NCI-H2171 treated with DMSO at 0.1 percent for 48 hours (cell line): ENCODE results near the gene NFATC1.

Experiments used
- DNase-seq: peaks from one replicate; lab custom pipeline; 2025; lab: John Stamatoyannopoulos, UW

NFATC1 gene

GRCh38 chr18:79558196-79558932 is 162.6 kb downstream of the NFATC1 start:
- DNase-seq, result no peak

- DNase-seq, result no peak
Observed at GRCh38 chr18:79558933-79559416, 163.2 kb downstream of the NFATC1 start.

- no peak for DNase-seq
Observed at GRCh38 chr18:79559436-79559835, 163.7 kb downstream of the NFATC1 start.

DNA sequence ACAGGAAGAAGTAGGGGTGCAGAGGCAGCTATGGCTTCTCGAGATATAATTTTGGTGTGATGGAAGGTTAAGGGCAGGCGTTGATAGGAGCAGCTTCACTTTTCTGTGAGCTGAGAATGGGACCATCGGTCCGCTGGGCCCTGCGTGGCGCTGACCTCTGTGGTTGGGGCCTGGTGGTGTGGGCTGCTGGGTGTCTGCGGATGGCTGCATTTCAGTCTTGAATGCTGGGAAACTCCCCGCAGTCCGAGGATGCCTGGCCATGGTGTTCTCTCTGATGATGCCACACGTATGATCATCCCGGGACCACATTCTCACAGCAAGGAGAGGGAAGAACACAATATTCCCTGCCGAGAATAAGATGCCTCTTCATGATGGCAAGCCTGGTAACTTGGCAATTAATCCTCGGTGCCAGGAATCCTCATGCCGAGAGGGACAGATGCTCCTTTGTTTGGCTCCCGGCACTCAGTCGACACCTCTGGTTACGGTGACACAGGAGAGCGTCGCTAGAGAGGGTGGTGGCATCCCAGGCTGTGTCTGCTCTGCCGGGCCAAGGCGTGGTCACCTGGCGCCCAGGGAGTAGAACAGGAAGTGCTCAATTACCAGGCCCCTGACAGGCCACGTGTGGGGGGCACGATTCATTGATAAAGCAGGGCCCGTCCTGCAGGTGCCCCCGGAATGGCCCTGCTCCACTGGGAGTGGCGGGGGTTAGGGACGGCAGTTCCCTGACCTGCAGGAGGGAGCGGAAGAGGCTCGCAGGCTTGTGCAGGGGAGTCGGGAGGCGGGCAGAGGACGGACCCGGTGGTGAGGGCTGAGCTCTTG is 164.5 kb downstream of the NFATC1 start:
- DNase-seq, result peak; percentile 11

DNA sequence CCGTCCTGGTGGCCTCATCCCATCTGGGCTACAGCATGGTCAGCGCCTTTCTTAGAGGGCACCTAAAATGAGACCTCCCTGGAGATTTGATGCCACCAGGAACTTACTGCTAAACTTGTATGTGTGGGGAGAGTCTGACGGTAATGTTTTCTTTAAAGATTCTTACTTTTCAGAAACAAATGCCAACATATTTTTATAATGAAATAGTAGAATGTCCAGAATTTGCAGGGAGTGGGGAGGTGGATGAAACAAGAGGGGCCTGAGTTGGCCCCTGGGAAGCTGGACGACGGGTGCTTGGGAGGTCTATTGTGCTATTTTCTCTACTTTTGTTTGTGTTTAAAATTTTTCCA is 165.1 kb downstream of the NFATC1 start:
- no peak for DNase-seq

- no peak for DNase-seq
Observed at GRCh38 chr18:79563949-79564348, 168.2 kb downstream of the NFATC1 start.

- DNase-seq, result no peak
Observed at GRCh38 chr18:79564441-79564840, 168.7 kb downstream of the NFATC1 start.

GRCh38 chr18:79566771-79567431 is 171.2 kb downstream of the NFATC1 start:
- DNase-seq, result no peak

DNA sequence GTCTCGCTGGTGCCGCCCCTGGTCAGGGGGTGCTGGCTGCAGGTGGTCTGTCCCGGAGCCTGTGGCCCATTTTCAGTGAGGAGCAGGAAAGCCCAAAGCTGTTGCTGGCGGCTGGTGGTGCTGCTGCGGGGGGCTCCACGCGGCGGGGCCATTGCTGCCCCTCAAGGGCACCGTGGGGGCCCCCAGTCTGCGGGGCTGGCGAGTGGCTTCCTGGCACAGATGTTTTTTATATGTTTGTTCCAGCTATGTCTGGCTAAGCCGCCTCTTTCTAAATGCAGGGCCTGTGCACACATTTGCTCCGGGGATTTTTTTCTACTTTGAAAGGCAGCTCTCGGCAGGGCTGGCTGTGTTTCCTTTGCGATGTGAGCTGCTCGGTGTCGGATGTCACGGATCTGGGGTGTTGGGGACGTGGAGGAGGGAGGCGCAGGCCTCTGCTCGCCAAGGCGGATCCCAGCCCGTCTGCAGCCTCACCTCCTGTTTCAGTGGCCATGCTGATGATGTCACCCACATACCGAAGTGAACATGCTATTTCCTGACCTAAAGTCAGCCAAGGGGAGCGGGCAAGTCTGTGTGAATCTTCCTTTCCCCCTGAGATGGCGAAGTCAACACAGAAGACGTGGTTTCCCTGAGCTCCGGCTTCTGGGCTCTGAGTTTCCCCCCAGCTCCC is 171.9 kb downstream of the NFATC1 start:
- DNase-seq, result peak; percentile 85

GRCh38 chr18:79568543-79569205 is 172.9 kb downstream of the NFATC1 start:
- DNase-seq, result no peak

GRCh38 chr18:79569720-79570119 is 174.0 kb downstream of the NFATC1 start:
- DNase-seq, result peak; percentile 57

GRCh38 chr18:79570266-79571201 is 174.8 kb downstream of the NFATC1 start:
- peak; percentile 79 for DNase-seq

DNA sequence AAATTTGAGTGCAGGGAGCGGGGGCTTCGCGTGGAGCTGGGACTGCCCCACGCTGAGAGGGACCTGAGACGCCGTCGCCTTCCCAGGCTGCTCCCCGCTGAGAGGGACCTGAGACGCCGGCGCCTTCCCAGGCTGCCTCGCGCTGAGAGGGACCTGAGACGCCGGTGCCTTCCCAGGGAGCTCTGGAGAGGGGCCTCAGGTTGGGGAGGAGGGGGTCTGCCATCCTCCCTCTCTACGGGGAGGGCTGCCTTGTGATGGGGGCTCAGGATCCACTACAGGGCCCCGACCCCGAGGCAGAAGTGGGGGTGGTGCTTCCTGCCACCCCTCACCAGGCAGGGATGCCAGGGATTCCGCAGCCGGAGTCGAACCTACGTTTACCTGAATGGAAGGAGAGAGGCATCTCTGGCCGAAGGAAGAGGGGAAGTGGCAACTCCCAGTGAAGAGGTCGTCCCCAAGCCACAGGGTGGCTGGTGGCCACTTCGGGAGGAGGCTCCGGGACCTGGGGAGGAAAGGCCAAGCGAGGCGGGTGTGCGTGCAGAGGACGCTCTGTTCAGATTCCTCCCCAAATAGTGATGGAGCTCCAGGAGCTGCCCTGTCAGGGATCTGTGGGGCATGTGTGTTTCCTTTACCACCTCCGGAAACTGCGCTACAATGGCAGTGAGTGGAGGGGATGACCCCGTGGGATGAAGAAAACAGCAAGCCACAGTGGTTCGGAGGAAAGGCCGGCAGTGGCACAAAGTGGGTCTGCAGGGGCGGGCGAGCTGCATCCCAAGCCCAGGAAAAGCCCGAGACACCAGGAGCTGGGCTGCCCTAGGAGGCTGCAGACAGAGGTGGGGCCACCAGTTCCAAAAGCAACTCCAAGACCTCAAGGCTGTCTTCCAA is 175.7 kb downstream of the NFATC1 start:
- no peak for DNase-seq

GRCh38 chr18:79572093-79572780 is 176.5 kb downstream of the NFATC1 start:
- DNase-seq, result no peak

DNA sequence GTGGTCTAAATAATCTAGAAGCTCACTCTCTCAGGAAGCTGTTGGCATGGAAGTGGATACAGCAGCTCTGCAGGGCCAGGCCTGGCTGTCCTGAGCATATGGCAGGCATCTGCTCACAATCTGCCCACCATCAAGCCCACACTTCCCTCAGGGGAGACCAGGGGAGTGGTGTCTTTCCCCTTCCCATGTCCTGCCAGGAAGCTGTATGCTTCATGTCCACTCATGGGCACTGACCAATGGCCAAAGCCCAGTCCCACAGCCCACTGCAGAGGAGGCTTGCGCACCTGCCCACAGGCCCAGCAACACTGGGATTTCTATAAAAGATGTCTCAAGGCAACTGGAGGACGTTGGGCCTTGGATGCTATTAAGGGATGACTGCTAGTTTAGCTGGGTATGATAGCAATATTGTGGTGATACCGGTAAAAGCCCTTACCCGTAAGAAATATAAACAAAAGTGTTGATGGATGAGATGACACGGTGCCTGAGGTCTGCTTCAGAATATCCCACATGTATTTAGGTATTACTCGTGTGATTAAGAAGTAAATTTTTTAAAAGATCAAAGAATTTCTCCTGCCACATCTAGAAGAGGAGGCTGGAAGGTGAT is 177.2 kb downstream of the NFATC1 start:
- no peak for DNase-seq

DNA sequence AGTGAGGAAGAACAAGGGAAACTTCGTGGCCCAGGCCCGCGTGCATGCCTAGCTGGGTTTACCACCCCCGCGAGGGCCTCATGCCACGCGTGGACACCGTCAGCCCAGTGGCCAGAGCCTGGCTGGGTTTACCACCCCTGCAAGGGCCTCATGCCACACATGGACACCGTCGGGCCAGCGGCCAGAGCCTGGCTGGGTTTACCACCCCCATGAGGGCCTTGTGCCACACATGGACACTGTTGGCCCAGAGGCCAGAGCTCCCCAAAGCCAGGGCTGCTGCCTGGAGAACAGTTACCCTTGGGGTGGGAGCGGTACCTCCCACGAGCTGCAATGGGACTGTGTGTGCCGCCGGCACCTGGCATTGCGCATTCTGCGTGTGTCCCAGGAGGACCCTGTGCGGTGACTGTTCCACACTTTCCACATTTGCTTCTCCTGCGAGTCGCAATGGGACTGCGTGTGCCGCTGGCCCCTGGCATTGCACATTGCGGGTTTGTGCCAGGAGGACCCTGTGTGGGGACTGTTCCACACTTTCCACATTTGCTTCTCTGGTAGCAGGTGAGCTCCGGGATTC is 178.3 kb downstream of the NFATC1 start:
- no peak for DNase-seq

- DNase-seq, result no peak
Observed at GRCh38 chr18:79574938-79575525, 179.3 kb downstream of the NFATC1 start.
